ENCODE results near the gene NDUFB7. TPM values are rescaled to one million over a fixed set of nuclear protein-coding genes. Genes with fewer than 3 reads are reported as not detected.
A peak's percentile ranks its signal among the peaks of the same experiment; 100 is the strongest.
"Not testable (repeated sequence)": the region's sequence is repeated elsewhere in the genome, so short reads cannot be mapped to it uniquely, and the experiment has no call there.

Gene NDUFB7
- total RNA-seq (100 to 1,000 TPM; 123 to 126 TPM), polyA plus RNA-seq (235 TPM)

- H3K27me3 ChIP-seq (ENCODE audit: insufficient read depth, low read length, poor library complexity, severe bottlenecking) = no peaks in the 10 kb centered on the region
- peak; percentile 83 to 93 (median 88) for DNase-seq
- H3K36me3 Mint-ChIP-seq = peaks cover 0 to 24% (median 0%) of the 10 kb centered on the region in 3 donors
- H3K27me3 Mint-ChIP-seq = no peaks in the 10 kb centered on the region
- H3K4me3 ChIP-seq (ENCODE audit: low read length) = peak within 1 kb of the TSS; percentile 100
- peak within 1 kb of the TSS; percentile 83 to 99 (median 94) for H3K27ac Mint-ChIP-seq
- H3K4me1 ChIP-seq (ENCODE audit: insufficient read depth, low read length) = peaks cover 25% of the 10 kb centered on the region
- no peaks in the 10 kb centered on the region for H3K9me3 ChIP-seq (ENCODE audit: low read length)
- H3K36me3 ChIP-seq (ENCODE audit: insufficient read depth, low read length) = peaks cover 6% of the 10 kb centered on the region
- ChIA-PET CTCF (interaction anchor here (0.9 to 6.3 kb wide), 8 partner anchors 10 to 283 kb away, joined by 3 to 76 read pairs (median 11); partner anchors contain the start of gene DNAJB1), POLR2A (interaction anchor here (0.6 to 1.4 kb wide), 3 partner anchors 15 to 64 kb away, joined by 3 to 6 read pairs (median 4); partner anchors contain the start of gene DNAJB1)
- peaks cover 40 to 53% (median 42%) of the 10 kb centered on the region in 3 donors for H3K4me1 Mint-ChIP-seq
- peak within 1 kb of the TSS; percentile 94 to 98 (median 95) for H3K4me3 Mint-ChIP-seq
- no peaks in the 10 kb centered on the region for H3K9me3 Mint-ChIP-seq
- H3K27ac ChIP-seq (ENCODE audit: low read depth, low read length) = peak within 1 kb of the TSS; percentile 79
Observed at GRCh38 chr19:14571695-14572490, at the start of gene NDUFB7. Gene NDUFB7, minus strand, starts transcription at chr19:14572066. Its CDS starts 66 bp downstream, at chr19:14572000.

GRCh38 chr19:14619404-14619803, 47.5 kb upstream of the NDUFB7 start:
- CTCF ChIA-PET = no interaction called here

GRCh38 chr19:14616407-14616806, 44.5 kb upstream of the NDUFB7 start:
- Mint-ChIP-seq H3K4me3 (no peak overlapping the region), H3K4me1 (no peaks in the 10 kb centered on the region), H3K36me3 (peaks cover 0 to 13% (median 0%) of the 10 kb centered on the region in 3 donors), H3K9me3 (peaks cover 9 to 15% (median 14%) of the 10 kb centered on the region in 5 donors), H3K27me3 (peaks cover 11 to 18% of the 10 kb centered on the region in 2 donors), H3K27ac (no peak overlapping the region)
- Histone ChIP-seq H3K36me3 (ENCODE audit: insufficient read depth, low read length) (no peaks in the 10 kb centered on the region), H3K27ac (ENCODE audit: low read depth, low read length) (no peak overlapping the region), H3K9me3 (ENCODE audit: low read length) (peaks cover 4% of the 10 kb centered on the region), H3K4me1 (ENCODE audit: insufficient read depth, low read length) (no peaks in the 10 kb centered on the region), H3K4me3 (ENCODE audit: low read length) (no peak overlapping the region), H3K27me3 (ENCODE audit: insufficient read depth, low read length, poor library complexity, severe bottlenecking) (no peaks in the 10 kb centered on the region)
- ChIA-PET CTCF (no interaction called here), POLR2A (no interaction called here)
- no peak for DNase-seq

More at GRCh38 chr19:14619404-14619803, 47.5 kb upstream of the NDUFB7 start:
- Histone ChIP-seq H3K4me3 (ENCODE audit: low read length) (no peak overlapping the region), H3K36me3 (ENCODE audit: insufficient read depth, low read length) (no peaks in the 10 kb centered on the region), H3K27me3 (ENCODE audit: insufficient read depth, low read length, poor library complexity, severe bottlenecking) (no peaks in the 10 kb centered on the region), H3K4me1 (ENCODE audit: insufficient read depth, low read length) (no peaks in the 10 kb centered on the region), H3K9me3 (ENCODE audit: low read length) (peaks cover 4% of the 10 kb centered on the region), H3K27ac (ENCODE audit: low read depth, low read length) (no peak overlapping the region)
- DNase-seq = no peak
- peaks cover 11 to 18% of the 10 kb centered on the region in 2 donors for H3K27me3 Mint-ChIP-seq
- peaks cover 9 to 15% (median 14%) of the 10 kb centered on the region in 5 donors for H3K9me3 Mint-ChIP-seq
- peaks cover 0 to 13% (median 0%) of the 10 kb centered on the region in 3 donors for H3K36me3 Mint-ChIP-seq
- POLR2A ChIA-PET = interaction anchor here (0.6 kb wide), 1 partner anchor 1827 kb away, joined by 4 read pairs; no protein-coding TSS in a partner anchor
- H3K4me1 Mint-ChIP-seq = no peaks in the 10 kb centered on the region
- H3K4me3 Mint-ChIP-seq = no peak overlapping the region
- H3K27ac Mint-ChIP-seq = no peak overlapping the region

- no peaks in the 10 kb centered on the region for H3K4me1 Mint-ChIP-seq
- Histone ChIP-seq H3K4me3 (ENCODE audit: low read length) (no peak overlapping the region), H3K9me3 (ENCODE audit: low read length) (peaks cover 4% of the 10 kb centered on the region), H3K27ac (ENCODE audit: low read depth, low read length) (no peak overlapping the region), H3K27me3 (ENCODE audit: insufficient read depth, low read length, poor library complexity, severe bottlenecking) (no peaks in the 10 kb centered on the region), H3K4me1 (ENCODE audit: insufficient read depth, low read length) (no peaks in the 10 kb centered on the region), H3K36me3 (ENCODE audit: insufficient read depth, low read length) (no peaks in the 10 kb centered on the region)
- no peak overlapping the region for H3K4me3 Mint-ChIP-seq
- H3K27me3 Mint-ChIP-seq = peaks cover 10 to 22% of the 10 kb centered on the region in 2 donors
- DNase-seq = no peak
- POLR2A ChIA-PET = no interaction called here
- H3K27ac Mint-ChIP-seq = no peak overlapping the region
- H3K36me3 Mint-ChIP-seq = peaks cover 0 to 13% (median 0%) of the 10 kb centered on the region in 3 donors
- H3K9me3 Mint-ChIP-seq = peaks cover 9 to 15% (median 14%) of the 10 kb centered on the region in 5 donors
- CTCF ChIA-PET = no interaction called here
Observed at GRCh38 chr19:14615623-14616022, 43.8 kb upstream of the NDUFB7 start.

GRCh38 chr19:14614099-14614412, 42.2 kb upstream of the NDUFB7 start:
- no peaks in the 10 kb centered on the region for H3K4me1 Mint-ChIP-seq

GRCh38 chr19:14613399-14614098, 41.7 kb upstream of the NDUFB7 start:
- CTCF ChIA-PET; DNase-seq; H3K27me3 ChIP-seq (ENCODE audit: insufficient read depth, low read length, poor library complexity, severe bottlenecking); H3K4me1 ChIP-seq (ENCODE audit: insufficient read depth, low read length); H3K9me3 Mint-ChIP-seq; H3K36me3 Mint-ChIP-seq; H3K9me3 ChIP-seq (ENCODE audit: low read length); H3K27ac Mint-ChIP-seq; H3K27ac ChIP-seq (ENCODE audit: low read depth, low read length); H3K4me1 Mint-ChIP-seq; H3K4me3 ChIP-seq (ENCODE audit: low read length); H3K36me3 ChIP-seq (ENCODE audit: insufficient read depth, low read length); H3K4me3 Mint-ChIP-seq: not testable (repeated sequence)
- POLR2A ChIA-PET = interaction anchor here (0.8 kb wide), 1 partner anchor 15 kb away, joined by 3 read pairs; no protein-coding TSS in a partner anchor
- H3K27me3 Mint-ChIP-seq = peaks cover 9 to 21% of the 10 kb centered on the region in 2 donors

More at GRCh38 chr19:14614099-14614412, 42.2 kb upstream of the NDUFB7 start:
- H3K4me3 Mint-ChIP-seq = no peak overlapping the region
- peaks cover 0 to 4% (median 0%) of the 10 kb centered on the region in 3 donors for H3K36me3 Mint-ChIP-seq
- Histone ChIP-seq H3K36me3 (ENCODE audit: insufficient read depth, low read length) (no peaks in the 10 kb centered on the region), H3K4me1 (ENCODE audit: insufficient read depth, low read length) (no peaks in the 10 kb centered on the region), H3K4me3 (ENCODE audit: low read length) (no peak overlapping the region), H3K27me3 (ENCODE audit: insufficient read depth, low read length, poor library complexity, severe bottlenecking) (no peaks in the 10 kb centered on the region), H3K27ac (ENCODE audit: low read depth, low read length) (no peak overlapping the region), H3K9me3 (ENCODE audit: low read length) (no peaks in the 10 kb centered on the region)
- H3K27me3 Mint-ChIP-seq = peaks cover 9 to 22% of the 10 kb centered on the region in 2 donors
- ChIA-PET POLR2A (no interaction called here), CTCF (no interaction called here)
- no peak overlapping the region for H3K27ac Mint-ChIP-seq
- H3K9me3 Mint-ChIP-seq = peaks cover under 1 to 4% (median 4%) of the 10 kb centered on the region in 5 donors
- DNase-seq = no peak

- Mint-ChIP-seq H3K27me3 (peaks cover 7 to 25% of the 10 kb centered on the region in 2 donors), H3K27ac (no peak overlapping the region), H3K9me3 (no peaks in the 10 kb centered on the region), H3K36me3 (peaks cover 0 to 3% (median 0%) of the 10 kb centered on the region in 3 donors), H3K4me1 (no peaks in the 10 kb centered on the region), H3K4me3 (no peak overlapping the region)
- Histone ChIP-seq H3K27me3 (ENCODE audit: insufficient read depth, low read length, poor library complexity, severe bottlenecking) (no peaks in the 10 kb centered on the region), H3K4me3 (ENCODE audit: low read length) (no peak overlapping the region), H3K9me3 (ENCODE audit: low read length) (no peaks in the 10 kb centered on the region), H3K4me1 (ENCODE audit: insufficient read depth, low read length) (no peaks in the 10 kb centered on the region), H3K36me3 (ENCODE audit: insufficient read depth, low read length) (no peaks in the 10 kb centered on the region), H3K27ac (ENCODE audit: low read depth, low read length) (no peak overlapping the region)
- POLR2A ChIA-PET = interaction anchor here (0.8 kb wide), 1 partner anchor 14 kb away, joined by 3 read pairs; no protein-coding TSS in a partner anchor
- CTCF ChIA-PET = no interaction called here
- DNase-seq = no peak
Observed at GRCh38 chr19:14612657-14613056, 40.8 kb upstream of the NDUFB7 start.

- H3K9me3 ChIP-seq (ENCODE audit: low read length); H3K4me1 Mint-ChIP-seq; H3K4me3 Mint-ChIP-seq; H3K36me3 Mint-ChIP-seq; POLR2A ChIA-PET; CTCF ChIA-PET; H3K27ac Mint-ChIP-seq; DNase-seq; H3K9me3 Mint-ChIP-seq; H3K27ac ChIP-seq (ENCODE audit: low read depth, low read length); H3K4me1 ChIP-seq (ENCODE audit: insufficient read depth, low read length); H3K36me3 ChIP-seq (ENCODE audit: insufficient read depth, low read length); H3K27me3 ChIP-seq (ENCODE audit: insufficient read depth, low read length, poor library complexity, severe bottlenecking); H3K4me3 ChIP-seq (ENCODE audit: low read length): not testable (repeated sequence)
- peaks cover 7 to 25% of the 10 kb centered on the region in 2 donors for H3K27me3 Mint-ChIP-seq
Observed at GRCh38 chr19:14612242-14612641, 40.4 kb upstream of the NDUFB7 start.
